Gastrocnemius medialis (tissue), 4 donors: ENCODE measurements around the gene KIF16B. TPM values are rescaled to one million over a fixed set of nuclear protein-coding genes. Genes with fewer than 3 reads are reported as not detected.

ENCODE experiments used
- ATAC-seq, 2 donors: fragments of 150-250 bp; one replicate each; pipeline ENCODE4 v1.9.1; 2016
- DNase-seq, 2 donors: peaks; one replicate each; pipeline ENCODE4 v3.0.0-alpha.2; 2019
- H3K27ac ChIP-seq, 4 donors: fragments of 200-600 bp; sonication (generic); 1 replicate in 1 of 4; 2 replicates in 3 of 4; pipeline ENCODE4 v1.5.1; 2016 to 2018; ENCODE audit warnings: mild to moderate bottlenecking in 2 of 4, moderate library complexity in 1 of 4
- H3K27me3 ChIP-seq, 3 donors: fragments of 200-600 bp; sonication (generic) in 2 of 3; 1 replicate in 1 of 3; 2 replicates in 2 of 3; pipeline versions ENCODE4 v1.5.1 to v1.6.0; 2016 to 2019; ENCODE audit warnings: mild to moderate bottlenecking in 1 of 3, moderate library complexity in 1 of 3
- H3K36me3 ChIP-seq, 2 donors: fragments of 200-600 bp; sonication (generic) in 1 of 2; one replicate each; pipeline ENCODE4 v1.5.1; 2017 to 2018
- H3K4me1 ChIP-seq, 2 donors: fragments of 200-600 bp; sonication (generic) in 1 of 2; one replicate each; pipeline ENCODE4 v1.5.1; 2016 to 2017; ENCODE audit warnings: mild to moderate bottlenecking in 2 of 2
- H3K4me3 ChIP-seq, 4 donors: fragments of 200-600 bp; sonication (generic) in 3 of 4; 1 replicate in 1 of 4; 2 replicates in 3 of 4; pipeline ENCODE4 v1.5.1; 2016 to 2019; ENCODE audit warnings: mild to moderate bottlenecking in 2 of 4
- H3K9me3 ChIP-seq, 3 donors: fragments of 200-600 bp; sonication (generic) in 2 of 3; 1 replicate in 1 of 3; 2 replicates in 2 of 3; pipeline ENCODE4 v1.5.1; 2016 to 2019
- CTCF ChIP-seq, 5 experiments: fragments of 450-650 bp in 3 of 5; fragments of 200-600 bp in 2 of 5; sonication (generic) in 2 of 5; IDR thresholded peaks in 4 of 5; conservative IDR thresholded peaks in 1 of 5; 1 replicate in 4 of 5; 2 replicates in 1 of 5; pipeline ENCODE4 v1.5.1; 2016 to 2019; ENCODE audit warnings: antibody characterized with exemption in 5 of 5, mild to moderate bottlenecking in 3 of 5, moderate library complexity in 3 of 5
- POLR2A ChIP-seq, 2 donors: fragments of 450-650 bp; IDR thresholded peaks; one replicate each; pipeline ENCODE4 v1.6.1; 2017; ENCODE audit warnings: antibody characterized with exemption in 2 of 2, mild to moderate bottlenecking in 2 of 2, moderate library complexity in 2 of 2
- in situ Hi-C, 4 donors: fragments of 200-750 bp; cut with MboI; loops; one replicate each; pipeline versions ENCODE4 v1.15.0 to v1.8.0; 2017; ENCODE audit warnings: low sequenced_read_pairs in 4 of 4
- intact Hi-C: fragments of 100-400 bp; cut with DNase I; formaldehyde crosslinking; loops from one replicate; pipeline ENCODE4 v1.15.1; 2023; ENCODE audit warnings: low total_unique reads
- total RNA-seq, 4 donors: library from RNA; depleted of rRNA; stranded (reverse); fragments of >200 nt; gene quantifications; one replicate each; pipeline versions ENCODE4 v1.1.0 to v1.2.3, GENCODE V29; 2016

KIF16B gene
- total RNA-seq, 4 donors from 2014 or later = 13.4 to 23.9 (median 20.0) TPM

GRCh38 chr20:16541226-16541625, 32.0 kb downstream of the KIF16B start:
- peak overlapping the region; percentile 62 to 81 (median 74) for H3K27ac ChIP-seq
- peak; percentile 95 to 99 for ATAC-seq
- intact Hi-C loops = no loop called here
- no peaks in the 10 kb centered on the region for H3K9me3 ChIP-seq
- H3K4me1 ChIP-seq = peaks cover 14 to 22% of the 10 kb centered on the region in 2 donors
- H3K36me3 ChIP-seq = no peaks in the 10 kb centered on the region
- H3K27me3 ChIP-seq = no peaks in the 10 kb centered on the region
- peak; percentile 64 to 83 for DNase-seq
- no peak for TF ChIP-seq CTCF (IDR thresholded peaks at IDR 0.05 in 4 of 5, conservative IDR thresholded peaks at IDR 0.05 in 1 of 5)
- TF ChIP-seq POLR2A (IDR thresholded peaks at IDR 0.05) = no peak
- in situ Hi-C loops = no loop called here
- no peak overlapping the region for H3K4me3 ChIP-seq

DNA sequence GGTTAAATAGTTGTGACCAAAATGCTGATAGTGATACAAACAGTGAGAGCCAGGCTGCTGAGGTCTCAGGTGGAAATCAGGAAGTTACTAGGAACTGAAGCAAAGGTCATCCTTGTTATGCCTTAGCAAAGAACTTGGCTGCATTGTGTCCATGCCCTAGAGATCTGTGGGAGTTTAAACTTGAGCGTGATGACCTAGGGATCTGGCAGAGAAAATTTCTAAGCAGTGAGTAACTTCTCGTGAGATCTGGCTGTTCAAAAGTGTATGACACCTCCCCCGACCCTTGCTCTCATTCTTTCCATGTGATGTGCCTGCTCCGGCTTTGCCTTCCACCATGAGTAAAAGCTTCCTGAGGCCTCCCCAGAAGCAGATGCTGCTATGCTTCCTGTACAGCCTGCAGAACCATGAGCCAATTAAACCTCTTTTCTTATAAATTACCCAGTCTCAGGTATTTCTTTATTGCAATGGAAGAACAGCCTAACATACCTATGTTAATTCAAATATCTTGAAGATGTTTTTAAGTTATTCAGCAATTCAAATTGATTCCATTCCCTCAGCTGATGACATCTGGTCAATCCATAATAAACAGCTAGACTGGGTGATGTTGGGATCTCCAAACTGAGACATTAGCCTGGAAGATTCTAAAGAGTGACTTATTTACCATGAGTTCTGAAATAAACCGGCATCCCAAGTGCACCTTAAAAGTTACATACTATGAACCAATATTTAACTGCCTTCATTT, 33.8 kb downstream of the KIF16B start:
- Histone ChIP-seq H3K9me3 (no peaks in the 10 kb centered on the region), H3K27me3 (no peaks in the 10 kb centered on the region), H3K27ac (no peak overlapping the region), H3K36me3 (no peaks in the 10 kb centered on the region), H3K4me1 (peaks cover 14 to 22% of the 10 kb centered on the region in 2 donors), H3K4me3 (no peak overlapping the region)
- ATAC-seq (no peak), DNase-seq (no peak)
- in situ Hi-C loops (no loop called here), intact Hi-C loops (no loop called here)
- TF ChIP-seq CTCF (IDR thresholded peaks at IDR 0.05 in 4 of 5, conservative IDR thresholded peaks at IDR 0.05 in 1 of 5) = no peak
- no peak for TF ChIP-seq POLR2A (IDR thresholded peaks at IDR 0.05)

DNA sequence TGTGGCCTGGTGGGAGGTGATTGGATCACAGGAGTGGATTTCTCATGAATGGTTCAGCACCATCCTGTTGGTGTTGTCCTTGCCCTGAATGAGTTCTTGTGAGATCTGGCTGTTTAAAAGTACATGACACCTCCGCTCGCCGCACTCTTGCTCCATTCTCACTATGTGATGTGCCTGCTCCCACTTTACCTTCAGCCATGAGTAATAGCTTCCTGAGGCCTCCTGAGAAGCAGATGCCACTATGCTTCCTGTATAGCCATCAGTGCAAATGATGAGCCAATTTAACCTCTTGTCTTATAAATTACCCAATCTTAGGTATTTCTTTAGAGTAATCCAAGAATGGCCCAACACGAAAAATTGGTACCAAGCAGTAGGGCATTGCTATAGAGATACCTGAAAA, 34.5 kb downstream of the KIF16B start:
- H3K9me3 ChIP-seq = no peaks in the 10 kb centered on the region
- no peak overlapping the region for H3K4me3 ChIP-seq
- H3K27me3 ChIP-seq = no peaks in the 10 kb centered on the region
- no peak overlapping the region for H3K27ac ChIP-seq
- H3K36me3 ChIP-seq = no peaks in the 10 kb centered on the region
- no peak for TF ChIP-seq POLR2A (IDR thresholded peaks at IDR 0.05)
- no peak for TF ChIP-seq CTCF (IDR thresholded peaks at IDR 0.05 in 4 of 5, conservative IDR thresholded peaks at IDR 0.05 in 1 of 5)
- H3K4me1 ChIP-seq = peaks cover 14 to 25% of the 10 kb centered on the region in 2 donors
- in situ Hi-C loops (no loop called here), intact Hi-C loops (no loop called here)
- ATAC-seq (no peak), DNase-seq (no peak)

- ATAC-seq = no peak
- no peaks in the 10 kb centered on the region for H3K27me3 ChIP-seq
- TF ChIP-seq CTCF (IDR thresholded peaks at IDR 0.05 in 4 of 5, conservative IDR thresholded peaks at IDR 0.05 in 1 of 5) = no peak
- TF ChIP-seq POLR2A (IDR thresholded peaks at IDR 0.05) = no peak
- H3K4me3 ChIP-seq = no peak overlapping the region
- H3K4me1 ChIP-seq = peaks cover 14 to 34% of the 10 kb centered on the region in 2 donors
- no peaks in the 10 kb centered on the region for H3K9me3 ChIP-seq
- intact Hi-C loops = no loop called here
- no peaks in the 10 kb centered on the region for H3K36me3 ChIP-seq
- DNase-seq = no peak
- no peak overlapping the region for H3K27ac ChIP-seq
- in situ Hi-C loops = no loop called here
These were observed 35.3 kb downstream of the KIF16B start for GRCh38 chr20:16537918-16538317.
